ENCODE data around the gene MAGEA11.
"Not testable (repeated sequence)": the region's sequence is repeated elsewhere in the genome, so short reads cannot be mapped to it uniquely, and the experiment has no call there.

Gene MAGEA11

DNA sequence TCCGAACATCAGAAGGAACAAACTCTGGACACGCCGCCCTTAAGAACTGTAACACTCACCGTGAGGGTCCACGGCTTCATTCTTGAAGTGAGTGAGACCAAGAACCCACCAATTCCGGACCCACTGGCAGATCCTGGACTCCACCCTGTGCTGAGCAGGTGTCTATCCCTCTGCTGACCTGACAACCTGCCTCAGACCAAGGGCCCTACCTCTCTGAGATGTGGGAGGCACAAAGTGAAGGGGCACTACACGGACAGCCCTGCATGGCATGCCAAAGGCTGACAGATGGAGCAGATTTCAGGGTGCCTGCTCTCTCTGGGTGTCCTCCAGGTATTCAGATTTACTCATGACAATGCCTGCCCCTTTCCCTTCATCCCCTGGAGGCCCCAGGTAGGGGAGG is 48.0 kb downstream of the MAGEA11 start:
- no peak for TF ChIP-seq CTCF (conservative IDR thresholded peaks at IDR 0.05; ENCODE audit: low read length)
- DNase-seq (ENCODE audit: low read depth) = no peak
- no peak overlapping the region for H3K4me3 ChIP-seq (ENCODE audit: low read length)

DNA sequence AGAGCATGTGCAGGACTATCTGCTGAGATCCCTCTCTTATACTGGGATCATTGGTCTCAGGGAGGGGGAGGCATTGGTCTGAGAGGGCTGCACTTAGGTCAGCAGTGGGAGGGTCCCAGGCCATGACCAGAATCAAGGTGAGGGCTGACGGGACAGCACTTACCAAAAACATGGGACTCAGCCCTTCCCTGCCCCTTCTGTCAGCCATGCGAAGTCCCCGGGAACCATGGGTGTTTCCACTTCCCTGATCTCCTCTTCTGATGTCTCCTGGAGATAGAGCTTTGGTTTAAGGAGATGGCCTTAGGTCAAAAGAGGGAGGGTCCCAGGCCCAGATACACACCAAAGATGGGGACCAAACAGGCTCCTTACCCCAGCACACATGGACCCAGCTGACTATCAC is 49.1 kb downstream of the MAGEA11 start:
- DNase-seq (ENCODE audit: low read depth) = no peak
- no peak overlapping the region for H3K4me3 ChIP-seq (ENCODE audit: low read length)
- no peak for TF ChIP-seq CTCF (conservative IDR thresholded peaks at IDR 0.05; ENCODE audit: low read length)

GRCh38 chrX:149761858-149762674 is 50.2 kb downstream of the MAGEA11 start:
- not testable (repeated sequence) for H3K4me3 ChIP-seq (ENCODE audit: low read length); DNase-seq (ENCODE audit: low read depth)

DNA sequence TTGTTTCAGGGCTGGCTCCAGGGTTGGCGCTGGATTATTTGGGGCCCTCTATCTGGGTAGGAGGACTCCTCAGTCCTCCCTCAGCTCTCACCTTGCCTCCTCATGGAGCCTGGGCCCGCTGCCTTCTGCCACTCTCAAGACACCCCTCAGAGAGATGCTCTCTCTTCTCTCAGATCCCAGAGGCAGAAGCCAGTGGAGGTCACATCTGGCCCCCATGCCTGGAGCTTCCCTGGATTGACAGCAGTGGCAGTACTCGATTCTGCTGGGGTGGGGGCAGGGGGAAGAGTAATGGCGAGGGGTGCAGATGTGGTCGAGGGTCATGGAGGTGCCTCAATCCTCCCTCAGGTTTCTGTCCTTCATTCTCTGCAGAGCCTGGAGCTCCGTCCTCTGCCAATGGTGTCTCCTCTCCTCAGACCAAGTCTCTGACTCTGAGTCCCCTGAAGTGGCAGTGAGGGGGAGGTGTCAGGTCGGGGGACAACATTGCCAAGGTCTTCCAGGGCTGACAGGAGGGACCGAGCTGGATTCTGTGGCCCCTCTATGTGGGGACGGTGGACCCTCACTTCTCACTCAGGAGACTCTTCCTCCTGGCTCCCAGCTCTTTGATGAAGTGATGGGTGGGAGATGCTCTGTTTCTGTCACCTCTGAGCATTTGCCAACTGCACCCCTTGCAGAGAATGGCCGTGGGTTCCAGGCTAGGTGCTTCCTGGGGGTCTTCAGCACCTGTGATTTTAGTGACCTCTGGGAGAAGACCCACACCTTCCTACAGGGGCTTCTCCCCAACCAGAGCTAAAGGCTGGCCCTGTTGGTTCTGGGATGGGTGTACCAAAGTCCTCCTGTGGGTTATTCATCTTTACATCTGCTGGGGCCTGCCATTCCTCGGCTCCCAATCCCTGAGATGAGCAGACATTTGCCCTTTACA is 51.1 kb downstream of the MAGEA11 start:
- no peak overlapping the region for H3K4me3 ChIP-seq (ENCODE audit: low read length)
- DNase-seq (ENCODE audit: low read depth) = no peak
- no peak for TF ChIP-seq CTCF (conservative IDR thresholded peaks at IDR 0.05; ENCODE audit: low read length)

Data from AG10803 (cell line).